ENCODE data around the gene GOLGA6D. TPM values are rescaled to one million over a fixed set of nuclear protein-coding genes. Genes with fewer than 3 reads are reported as not detected.
"Not testable (repeated sequence)": the region's sequence is repeated elsewhere in the genome, so short reads cannot be mapped to it uniquely, and the experiment has no call there.

Gene GOLGA6D
- total and polyA plus RNA-seq, 2 donors (not counting 3 experiments of a cell fraction or from before 2014, with no cell fraction given) = not detected

- intact Hi-C loops (cut with micrococcal nuclease) = no loop called here
These were observed 44.5 kb upstream of the GOLGA6D start for GRCh38 chr15:75238150-75238549.

GRCh38 chr15:75245741-75246140 lies 36.9 kb upstream of the GOLGA6D start:
- H3K27me3 ChIP-seq (ENCODE audit: control insufficient read depth in 2 of 2, insufficient read depth in 2 of 2, low read length in 2 of 2) = peaks cover 11 to 25% of the 10 kb centered on the region in 2 experiments
- H4K20me1 ChIP-seq (replicated peaks; ENCODE audit: control insufficient read depth, extremely low read depth, insufficient read depth, low read length); H3K9me3 ChIP-seq (replicated peaks; ENCODE audit: control insufficient read depth, insufficient read depth, low read length); FAIRE-seq; DNase-seq (ENCODE audit: low read depth, low spot score); H3K4me1 ChIP-seq (ENCODE audit: control insufficient read depth, extremely low read depth, insufficient read depth, low read length); H3K4me2 ChIP-seq (ENCODE audit: insufficient read depth, low read length); H3K36me3 ChIP-seq (ENCODE audit: control insufficient read depth in 2 of 2, extremely low read depth in 1 of 2, insufficient read depth in 2 of 2, low read length in 2 of 2); H3K27ac ChIP-seq (ENCODE audit: insufficient read depth, low read depth, low read length); POLR2A ChIA-PET; intact Hi-C loops (cut with micrococcal nuclease); H3K4me3 ChIP-seq (replicated peaks in 1 of 3; ENCODE audit: insufficient read depth in 1 of 3, low read depth in 1 of 3, low read length in 3 of 3); H3K79me2 ChIP-seq (ENCODE audit: control insufficient read depth, insufficient read depth, low read length); H3K9me1 ChIP-seq (replicated peaks; ENCODE audit: control insufficient read depth, extremely low read depth, insufficient read depth, low read length); BruUV-seq (replicated peaks); H3K9ac ChIP-seq (replicated peaks; ENCODE audit: extremely low read depth, insufficient read depth, low read length); CTCF ChIA-PET; dilution Hi-C loops (cut with MboI; ENCODE audit: extremely low pct_ligation_motif_present, low sequenced_read_pairs); H2AFZ ChIP-seq (ENCODE audit: low read depth, low read length): not testable (repeated sequence)

More at GRCh38 chr15:75238150-75238549, 44.5 kb upstream of the GOLGA6D start:
- H3K27me3 ChIP-seq (ENCODE audit: control insufficient read depth in 2 of 2, insufficient read depth in 2 of 2, low read length in 2 of 2) = peaks cover 5 to 11% of the 10 kb centered on the region in 2 experiments
- H3K27ac ChIP-seq (ENCODE audit: insufficient read depth, low read depth, low read length) = no peak overlapping the region
- H4K20me1 ChIP-seq (replicated peaks; ENCODE audit: control insufficient read depth, extremely low read depth, insufficient read depth, low read length) = no peaks in the 10 kb centered on the region
- POLR2A ChIA-PET = no interaction called here
- TF ChIP-seq CTCF (IDR thresholded peaks at IDR 0.05; ENCODE audit: extremely low read depth in 1 of 2, insufficient read depth in 1 of 2, low read depth in 1 of 2, low read length in 2 of 2) (no peak), POLR2A (IDR thresholded peaks at IDR 0.05; ENCODE audit: low read depth, low read length) (no peak)
- no peaks in the 10 kb centered on the region for H3K9me3 ChIP-seq (replicated peaks; ENCODE audit: control insufficient read depth, insufficient read depth, low read length)
- H3K9ac ChIP-seq (replicated peaks; ENCODE audit: extremely low read depth, insufficient read depth, low read length) = no peak overlapping the region
- dilution Hi-C loops (cut with MboI; ENCODE audit: extremely low pct_ligation_motif_present, low sequenced_read_pairs) = no loop called here
- FAIRE-seq (no peak), DNase-seq (ENCODE audit: low read depth, low spot score) (no peak)
- H3K4me1 ChIP-seq (ENCODE audit: control insufficient read depth, extremely low read depth, insufficient read depth, low read length) = no peaks in the 10 kb centered on the region
- CTCF ChIA-PET = no interaction called here
- H3K79me2 ChIP-seq (ENCODE audit: control insufficient read depth, insufficient read depth, low read length) = no peaks in the 10 kb centered on the region
- no TSS peak for BruUV-seq (replicated peaks)
- H2AFZ ChIP-seq (ENCODE audit: low read depth, low read length) = no peak overlapping the region
- H3K9me1 ChIP-seq (replicated peaks; ENCODE audit: control insufficient read depth, extremely low read depth, insufficient read depth, low read length) = no peaks in the 10 kb centered on the region
- no peak overlapping the region for H3K4me3 ChIP-seq (replicated peaks in 1 of 3; ENCODE audit: insufficient read depth in 1 of 3, low read depth in 1 of 3, low read length in 3 of 3)
- H3K4me2 ChIP-seq (ENCODE audit: insufficient read depth, low read length) = no peak overlapping the region
- no peaks in the 10 kb centered on the region for H3K36me3 ChIP-seq (ENCODE audit: control insufficient read depth in 2 of 2, extremely low read depth in 1 of 2, insufficient read depth in 2 of 2, low read length in 2 of 2)

DNA sequence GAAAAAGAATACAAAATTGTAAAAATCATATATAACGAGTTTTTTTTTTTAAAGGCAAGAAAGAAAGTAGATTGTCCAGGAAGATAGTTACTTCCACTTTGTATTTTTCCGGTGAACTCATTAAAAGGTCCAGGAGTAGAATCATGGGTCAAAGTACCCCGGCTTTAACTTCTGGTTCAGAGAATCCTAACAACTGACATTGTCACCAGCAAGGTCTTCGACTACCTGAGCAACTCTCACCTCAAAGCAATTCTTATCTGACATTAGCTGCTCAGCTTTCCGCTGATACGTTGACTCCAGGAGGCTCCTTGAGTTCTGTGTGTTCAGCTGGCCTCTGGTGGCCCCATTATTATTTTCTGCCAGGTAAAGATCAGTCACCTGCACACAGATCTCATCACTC lies 33.6 kb upstream of the GOLGA6D start:
- POLR2A ChIA-PET; H2AFZ ChIP-seq (ENCODE audit: low read depth, low read length); intact Hi-C loops (cut with micrococcal nuclease); H3K4me1 ChIP-seq (ENCODE audit: control insufficient read depth, extremely low read depth, insufficient read depth, low read length); BruUV-seq (replicated peaks); FAIRE-seq; H3K79me2 ChIP-seq (ENCODE audit: control insufficient read depth, insufficient read depth, low read length); H3K9ac ChIP-seq (replicated peaks; ENCODE audit: extremely low read depth, insufficient read depth, low read length); DNase-seq (ENCODE audit: low read depth, low spot score); H3K9me3 ChIP-seq (replicated peaks; ENCODE audit: control insufficient read depth, insufficient read depth, low read length); H3K4me3 ChIP-seq (replicated peaks in 1 of 3; ENCODE audit: insufficient read depth in 1 of 3, low read depth in 1 of 3, low read length in 3 of 3); dilution Hi-C loops (cut with MboI; ENCODE audit: extremely low pct_ligation_motif_present, low sequenced_read_pairs); H3K4me2 ChIP-seq (ENCODE audit: insufficient read depth, low read length); H3K36me3 ChIP-seq (ENCODE audit: control insufficient read depth in 2 of 2, extremely low read depth in 1 of 2, insufficient read depth in 2 of 2, low read length in 2 of 2); H3K9me1 ChIP-seq (replicated peaks; ENCODE audit: control insufficient read depth, extremely low read depth, insufficient read depth, low read length); CTCF ChIA-PET; H4K20me1 ChIP-seq (replicated peaks; ENCODE audit: control insufficient read depth, extremely low read depth, insufficient read depth, low read length); H3K27ac ChIP-seq (ENCODE audit: insufficient read depth, low read depth, low read length): not testable (repeated sequence)
- H3K27me3 ChIP-seq (ENCODE audit: control insufficient read depth in 2 of 2, insufficient read depth in 2 of 2, low read length in 2 of 2) = peaks cover 19 to 30% of the 10 kb centered on the region in 2 experiments

All from endothelial cell of umbilical vein (primary cell).